Neural cell (in vitro differentiated cells): ENCODE data around the gene CEP89. TPM values are rescaled to one million over a fixed set of nuclear protein-coding genes. Genes with fewer than 3 reads are reported as not detected.
"Not testable (repeated sequence)": the region's sequence is repeated elsewhere in the genome, so short reads cannot be mapped to it uniquely, and the experiment has no call there.

Source experiments
- H2AFZ ChIP-seq: fragments of 200-600, 300-800 bp; sonication (generic), shearing (Covaris generic); 2 replicates; pipeline ENCODE4 v1.6.0; 2014; ENCODE audit warnings: low read depth, mild to moderate bottlenecking, antibody characterized with exemption, low read length, moderate library complexity
- H3F3A ChIP-seq: fragments of 200-600 bp; shearing (Covaris generic); 2 replicates; pipeline ENCODE4 v1.6.1; 2016; ENCODE audit warnings: mild to moderate bottlenecking, moderate library complexity, mixed read lengths, antibody characterized with exemption, low read length; ENCODE audit not compliant: insufficient read depth, poor library complexity, severe bottlenecking
- H3K27ac ChIP-seq: fragments of 200-600, 300-800 bp; sonication (generic), shearing (Covaris generic); 2 replicates; pipeline ENCODE4 v1.5.1; 2014; ENCODE audit warnings: mild to moderate bottlenecking, low read length, moderate library complexity
- H3K27me3 ChIP-seq: fragments of 300-800, 200-600 bp; sonication (generic), shearing (Covaris generic); 2 replicates; pipeline ENCODE4 v1.6.0; 2014; ENCODE audit warnings: mild to moderate bottlenecking, low read depth, low read length, moderate library complexity; ENCODE audit not compliant: insufficient read depth
- H3K36me3 ChIP-seq: fragments of 300-800, 200-600 bp; sonication (generic), shearing (Covaris generic); 2 replicates; pipeline ENCODE4 v1.5.1; 2014; ENCODE audit warnings: mild to moderate bottlenecking, antibody characterized with exemption, low read length, moderate library complexity; ENCODE audit not compliant: insufficient read depth
- H3K4me2 ChIP-seq: fragments of 300-800, 200-600 bp; sonication (generic), shearing (Covaris generic); 2 replicates; pipeline ENCODE4 v1.6.0; 2014; ENCODE audit warnings: mild to moderate bottlenecking, low read length
- H3K4me3 ChIP-seq: fragments of 300-800, 200-600 bp; sonication (generic), shearing (Covaris generic); 2 replicates; pipeline ENCODE4 v1.5.1; 2014; ENCODE audit warnings: mild to moderate bottlenecking, low read length, moderate library complexity
- H3K79me2 ChIP-seq: fragments of 200-600 bp; shearing (Covaris generic); replicated peaks from 2 replicates; pipeline ENCODE4 v1.6.0; 2014; ENCODE audit warnings: mild to moderate bottlenecking, low read length, moderate library complexity; ENCODE audit not compliant: insufficient read depth
- H3K9ac ChIP-seq: fragments of 300-800, 200-600 bp; sonication (generic), shearing (Covaris generic); 2 replicates; pipeline ENCODE4 v1.6.1; 2016; ENCODE audit warnings: mild to moderate bottlenecking, low read length, mixed read lengths
- H3K9me2 ChIP-seq: fragments of 200-600 bp; shearing (Covaris generic); 2 replicates; pipeline ENCODE4 v1.6.1; 2016; ENCODE audit warnings: mild to moderate bottlenecking, low read length, mixed read lengths; ENCODE audit not compliant: insufficient read depth
- H3K9me3 ChIP-seq: fragments of 200-600, 300-800 bp; sonication (generic), shearing (Covaris generic); 2 replicates; pipeline ENCODE4 v1.6.1; 2016; ENCODE audit warnings: mild to moderate bottlenecking, mixed run types, low read length, moderate library complexity, mixed read lengths
- H4K20me1 ChIP-seq: fragments of 200-600 bp; shearing (Covaris generic); 2 replicates; pipeline ENCODE4 v1.6.1; 2016; ENCODE audit warnings: mild to moderate bottlenecking, mixed run types; ENCODE audit not compliant: insufficient read depth
- CTCF ChIP-seq: fragments of 450-650 bp; IDR thresholded peaks from 2 replicates; pipeline ENCODE4 v1.5.1; 2014; ENCODE audit warnings: antibody characterized with exemption, mild to moderate bottlenecking, moderate library complexity; ENCODE audit not compliant: poor library complexity, severe bottlenecking
- EP300 ChIP-seq: fragments of 450-650 bp; conservative IDR thresholded peaks from 2 replicates; pipeline ENCODE4 v1.6.1; 2014; ENCODE audit warnings: antibody characterized with exemption, mild to moderate bottlenecking, moderate library complexity; ENCODE audit not compliant: poor library complexity, severe bottlenecking
- EZH2 ChIP-seq: fragments of 200-600, 300-800 bp; shearing (Covaris generic), sonication (generic); IDR thresholded peaks from 2 replicates; pipeline ENCODE4 v1.6.1; 2014; ENCODE audit warnings: antibody characterized with exemption, low read length, borderline replicate concordance, mild to moderate bottlenecking; ENCODE audit not compliant: insufficient read depth, poor library complexity, severe bottlenecking
- MXI1 ChIP-seq: fragments of 450-650 bp; conservative IDR thresholded peaks from 2 replicates; pipeline ENCODE4 v1.6.1; 2014; ENCODE audit warnings: antibody characterized with exemption, mild to moderate bottlenecking; ENCODE audit not compliant: poor library complexity, severe bottlenecking
- POLR2AphosphoS5 ChIP-seq: IDR thresholded peaks from 2 replicates; pipeline ENCODE4 v1.6.1; 2012
- RAD21 ChIP-seq: fragments of 450-650 bp; conservative IDR thresholded peaks from 2 replicates; pipeline ENCODE4 v1.6.1; 2014; ENCODE audit warnings: antibody characterized with exemption, mild to moderate bottlenecking, moderate library complexity
- SMC3 ChIP-seq: fragments of 450-650 bp; conservative IDR thresholded peaks from 2 replicates; pipeline ENCODE4 v1.6.1; 2014; ENCODE audit warnings: antibody characterized with exemption, mild to moderate bottlenecking, moderate library complexity; ENCODE audit not compliant: poor library complexity
- TAF1 ChIP-seq: IDR thresholded peaks from 2 replicates; pipeline ENCODE4 v1.6.1; 2012; ENCODE audit warnings: low read depth
- polyA plus RNA-seq: library from polyadenylated mRNA; depleted of rRNA; stranded (reverse); fragments of >200 nt; gene quantifications from 2 replicates; pipeline ENCODE4 v1.2.3, GENCODE V29; 2014
- TF ChIP-seq, protein P1 (sequence below): IDR thresholded peaks from 2 replicates; pipeline ENCODE4 v1.6.1; 2012; ENCODE audit warnings: borderline replicate concordance

The CEP89 gene
- polyA plus RNA-seq, 1 donor from 2014 or later = 24.1 TPM

DNA sequence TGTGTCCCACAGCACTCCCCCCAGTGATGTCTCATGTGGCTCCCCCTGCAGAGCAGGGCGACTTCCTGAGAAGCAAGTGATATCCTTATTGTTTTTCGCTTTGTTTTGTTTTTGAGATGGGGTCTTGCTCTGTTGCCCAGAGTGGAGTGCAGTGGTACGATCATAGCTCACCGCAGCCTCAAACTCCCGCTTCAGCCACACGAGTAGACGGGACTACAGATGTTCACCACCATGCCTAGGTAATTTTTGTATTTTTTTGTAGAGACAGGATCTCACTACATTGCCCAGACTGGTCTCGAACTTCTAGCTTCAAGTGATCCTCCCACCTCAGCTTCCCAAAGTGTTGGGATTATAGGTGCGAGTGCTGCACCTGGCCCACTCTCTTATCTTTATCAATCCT is 5.0 kb downstream of the CEP89 start:
- no peak overlapping the region for H2AFZ ChIP-seq
- no peak overlapping the region for H3K4me3 ChIP-seq
- H3K4me2 ChIP-seq = no peak overlapping the region
- no peaks in the 10 kb centered on the region for H4K20me1 ChIP-seq
- no peaks in the 10 kb centered on the region for H3K9me2 ChIP-seq
- H3K79me2 ChIP-seq = peaks cover 17% of the 10 kb centered on the region
- TF ChIP-seq RAD21 = no peak
- TF ChIP-seq EZH2 = no peak
- TF ChIP-seq SMC3 = no peak
- TF ChIP-seq EP300 = no peak
- no peak for TF ChIP-seq POLR2AphosphoS5
- TF ChIP-seq MXI1 = no peak
- no peak for TF ChIP-seq CTCF
- no peak for TF ChIP-seq TAF1
- TF ChIP-seq, protein P1, sequence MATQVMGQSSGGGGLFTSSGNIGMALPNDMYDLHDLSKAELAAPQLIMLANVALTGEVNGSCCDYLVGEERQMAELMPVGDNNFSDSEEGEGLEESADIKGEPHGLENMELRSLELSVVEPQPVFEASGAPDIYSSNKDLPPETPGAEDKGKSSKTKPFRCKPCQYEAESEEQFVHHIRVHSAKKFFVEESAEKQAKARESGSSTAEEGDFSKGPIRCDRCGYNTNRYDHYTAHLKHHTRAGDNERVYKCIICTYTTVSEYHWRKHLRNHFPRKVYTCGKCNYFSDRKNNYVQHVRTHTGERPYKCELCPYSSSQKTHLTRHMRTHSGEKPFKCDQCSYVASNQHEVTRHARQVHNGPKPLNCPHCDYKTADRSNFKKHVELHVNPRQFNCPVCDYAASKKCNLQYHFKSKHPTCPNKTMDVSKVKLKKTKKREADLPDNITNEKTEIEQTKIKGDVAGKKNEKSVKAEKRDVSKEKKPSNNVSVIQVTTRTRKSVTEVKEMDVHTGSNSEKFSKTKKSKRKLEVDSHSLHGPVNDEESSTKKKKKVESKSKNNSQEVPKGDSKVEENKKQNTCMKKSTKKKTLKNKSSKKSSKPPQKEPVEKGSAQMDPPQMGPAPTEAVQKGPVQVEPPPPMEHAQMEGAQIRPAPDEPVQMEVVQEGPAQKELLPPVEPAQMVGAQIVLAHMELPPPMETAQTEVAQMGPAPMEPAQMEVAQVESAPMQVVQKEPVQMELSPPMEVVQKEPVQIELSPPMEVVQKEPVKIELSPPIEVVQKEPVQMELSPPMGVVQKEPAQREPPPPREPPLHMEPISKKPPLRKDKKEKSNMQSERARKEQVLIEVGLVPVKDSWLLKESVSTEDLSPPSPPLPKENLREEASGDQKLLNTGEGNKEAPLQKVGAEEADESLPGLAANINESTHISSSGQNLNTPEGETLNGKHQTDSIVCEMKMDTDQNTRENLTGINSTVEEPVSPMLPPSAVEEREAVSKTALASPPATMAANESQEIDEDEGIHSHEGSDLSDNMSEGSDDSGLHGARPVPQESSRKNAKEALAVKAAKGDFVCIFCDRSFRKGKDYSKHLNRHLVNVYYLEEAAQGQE = no peak
- peaks cover 8% of the 10 kb centered on the region for H3K36me3 ChIP-seq
- H3F3A ChIP-seq = no peaks in the 10 kb centered on the region
- no peaks in the 10 kb centered on the region for H3K27me3 ChIP-seq
- H3K27ac ChIP-seq = no peak overlapping the region
- H3K9me3 ChIP-seq = no peaks in the 10 kb centered on the region
- no peak overlapping the region for H3K9ac ChIP-seq

- Histone ChIP-seq H3K4me2 (no peak overlapping the region), H3K27ac (no peak overlapping the region), H3K9me3 (no peaks in the 10 kb centered on the region), H2AFZ (no peak overlapping the region), H3F3A (no peaks in the 10 kb centered on the region), H4K20me1 (no peaks in the 10 kb centered on the region), H3K4me3 (no peak overlapping the region), H3K9ac (no peak overlapping the region), H3K9me2 (no peaks in the 10 kb centered on the region), H3K79me2 (no peaks in the 10 kb centered on the region), H3K36me3 (peaks cover 5% of the 10 kb centered on the region), H3K27me3 (no peaks in the 10 kb centered on the region)
- TF ChIP-seq EZH2 = no peak
These were observed 26.5 kb downstream of the CEP89 start for GRCh38 chr19:32945260-32945659.

- H3K36me3 ChIP-seq, H3K9ac ChIP-seq, H2AFZ ChIP-seq, H3F3A ChIP-seq, H3K4me3 ChIP-seq, H4K20me1 ChIP-seq, H3K27me3 ChIP-seq, H3K79me2 ChIP-seq, H3K4me2 ChIP-seq, H3K27ac ChIP-seq, H3K9me2 ChIP-seq, H3K9me3 ChIP-seq: not testable (repeated sequence)
These were observed 30.5 kb downstream of the CEP89 start for GRCh38 chr19:32941273-32941672.
